Lower lobe of right lung (tissue), 2 donors: ENCODE measurements around the gene ADAMTS2. TPM values are rescaled to one million over a fixed set of nuclear protein-coding genes. Genes with fewer than 3 reads are reported as not detected.
"Not testable (repeated sequence)": the region's sequence is repeated elsewhere in the genome, so short reads cannot be mapped to it uniquely, and the experiment has no call there.

Source experiments
- ATAC-seq, 2 donors: fragments of 200-7000 bp; cut with Tn5 transposase; one replicate each; pipeline ENCODE4 v1.9.1; 2020 to 2022; ENCODE audit warnings: mild to moderate bottlenecking in 2 of 2, moderate library complexity in 2 of 2
- DNase-seq: peaks from one replicate; pipeline ENCODE4 v3.0.0-alpha.2; 2020
- H3K27ac ChIP-seq: fragments of 200-600 bp; one replicate; pipeline ENCODE4 v1.8.0; 2022
- H3K27me3 ChIP-seq: fragments of 200-600 bp; one replicate; pipeline ENCODE4 v1.8.0; 2022; ENCODE audit warnings: low read depth
- H3K36me3 ChIP-seq: fragments of 200-600 bp; one replicate; pipeline ENCODE4 v1.8.0; 2022; ENCODE audit warnings: mild to moderate bottlenecking
- H3K4me1 ChIP-seq: fragments of 200-600 bp; one replicate; pipeline ENCODE4 v1.8.0; 2022
- H3K4me3 ChIP-seq: fragments of 200-600 bp; one replicate; pipeline ENCODE4 v1.8.0; 2022; ENCODE audit warnings: mild to moderate bottlenecking
- H3K9me3 ChIP-seq: fragments of 200-600 bp; one replicate; pipeline ENCODE4 v1.8.0; 2022
- CTCF ChIP-seq: fragments of 200-600 bp; IDR thresholded peaks from one replicate; pipeline ENCODE4 v1.8.0; 2022; ENCODE audit warnings: antibody characterized with exemption, mild to moderate bottlenecking
- intact Hi-C: fragments of 100-400 bp; cut with DNase I; formaldehyde crosslinking; loops from one replicate; pipeline ENCODE4 v1.11.0; 2022
- total RNA-seq: library from RNA; stranded (reverse); fragmentation: NEBNext Ultra II Directional; extraction: Animal tissue kit (Norgen Biotek cat#: 25700); gene quantifications from one replicate; pipeline ENCODE4 v1.2.1, GENCODE V29; 2021
- donor health status: DM: no; HTN: yes; CAD: no; lungs with severe emphysema.

ADAMTS2 gene
- total RNA-seq, 1 donor from 2014 or later, result 13.0 TPM

GRCh38 chr5:179218943-179219330 is 126.3 kb downstream of the ADAMTS2 start:
- no peak overlapping the region for H3K4me3 ChIP-seq
- DNase-seq (no peak), ATAC-seq (no peak)
- H3K4me1 ChIP-seq, result no peaks in the 10 kb centered on the region
- no peak for TF ChIP-seq CTCF
- no peak overlapping the region for H3K27ac ChIP-seq
- intact Hi-C loops, result no loop called here
- no peaks in the 10 kb centered on the region for H3K36me3 ChIP-seq
- H3K27me3 ChIP-seq, result no peaks in the 10 kb centered on the region
- H3K9me3 ChIP-seq, result peaks cover 1% of the 10 kb centered on the region

GRCh38 chr5:179217956-179218942 is 127.0 kb downstream of the ADAMTS2 start:
- Histone ChIP-seq H3K27me3 (no peaks in the 10 kb centered on the region), H3K9me3 (no peaks in the 10 kb centered on the region), H3K27ac (no peak overlapping the region), H3K4me1 (no peaks in the 10 kb centered on the region), H3K4me3 (no peak overlapping the region), H3K36me3 (no peaks in the 10 kb centered on the region)
- intact Hi-C loops, result no loop called here
- TF ChIP-seq CTCF, result no peak
- ATAC-seq, result peak in 1 of 2 donors; percentile 13
- no peak for DNase-seq

- DNase-seq, result no peak
- no peak for TF ChIP-seq CTCF
- H3K27me3 ChIP-seq, result no peaks in the 10 kb centered on the region
- no peak overlapping the region for H3K27ac ChIP-seq
- H3K9me3 ChIP-seq, result no peaks in the 10 kb centered on the region
- intact Hi-C loops, result no loop called here
- no peaks in the 10 kb centered on the region for H3K4me1 ChIP-seq
- no peaks in the 10 kb centered on the region for H3K36me3 ChIP-seq
- no peak for ATAC-seq
- H3K4me3 ChIP-seq, result no peak overlapping the region
These were observed 127.9 kb downstream of the ADAMTS2 start for GRCh38 chr5:179217356-179217755.

- H3K9me3 ChIP-seq, H3K4me1 ChIP-seq, H3K4me3 ChIP-seq, H3K27me3 ChIP-seq, ATAC-seq, intact Hi-C loops, H3K27ac ChIP-seq, DNase-seq, H3K36me3 ChIP-seq: not testable (repeated sequence)
These were observed 128.9 kb downstream of the ADAMTS2 start for GRCh38 chr5:179216381-179216780.

GRCh38 chr5:179215576-179215975 is 129.7 kb downstream of the ADAMTS2 start:
- Histone ChIP-seq H3K9me3 (no peaks in the 10 kb centered on the region), H3K4me3 (no peak overlapping the region), H3K27ac (no peak overlapping the region), H3K27me3 (no peaks in the 10 kb centered on the region), H3K36me3 (no peaks in the 10 kb centered on the region), H3K4me1 (no peaks in the 10 kb centered on the region)
- no peak for DNase-seq
- TF ChIP-seq CTCF, result no peak
- ATAC-seq, result no peak
- intact Hi-C loops, result no loop called here

- no peak overlapping the region for H3K4me3 ChIP-seq
- no peaks in the 10 kb centered on the region for H3K4me1 ChIP-seq
- no peak for TF ChIP-seq CTCF
- H3K9me3 ChIP-seq, result no peaks in the 10 kb centered on the region
- DNase-seq, result no peak
- H3K36me3 ChIP-seq, result no peaks in the 10 kb centered on the region
- no peak for ATAC-seq
- intact Hi-C loops, result no loop called here
- H3K27me3 ChIP-seq, result no peaks in the 10 kb centered on the region
- H3K27ac ChIP-seq, result no peak overlapping the region
These were observed 130.6 kb downstream of the ADAMTS2 start for GRCh38 chr5:179214678-179215077.
